Lower lobe of right lung (tissue), 2 donors: Measurements from ENCODE around the gene ZNF296. TPM values are rescaled to one million over a fixed set of nuclear protein-coding genes. Genes with fewer than 3 reads are reported as not detected.

Source experiments
- ATAC-seq, 2 donors: fragments of 200-7000 bp; cut with Tn5 transposase; one replicate each; pipeline ENCODE4 v1.9.1; 2020 to 2022; ENCODE audit warnings: mild to moderate bottlenecking in 2 of 2, moderate library complexity in 2 of 2
- DNase-seq: peaks from one replicate; pipeline ENCODE4 v3.0.0-alpha.2; 2020
- H3K27ac ChIP-seq: fragments of 200-600 bp; one replicate; pipeline ENCODE4 v1.8.0; 2022
- H3K27me3 ChIP-seq: fragments of 200-600 bp; one replicate; pipeline ENCODE4 v1.8.0; 2022; ENCODE audit warnings: low read depth
- H3K36me3 ChIP-seq: fragments of 200-600 bp; one replicate; pipeline ENCODE4 v1.8.0; 2022; ENCODE audit warnings: mild to moderate bottlenecking
- H3K4me1 ChIP-seq: fragments of 200-600 bp; one replicate; pipeline ENCODE4 v1.8.0; 2022
- H3K4me3 ChIP-seq: fragments of 200-600 bp; one replicate; pipeline ENCODE4 v1.8.0; 2022; ENCODE audit warnings: mild to moderate bottlenecking
- H3K9me3 ChIP-seq: fragments of 200-600 bp; one replicate; pipeline ENCODE4 v1.8.0; 2022
- intact Hi-C: fragments of 100-400 bp; cut with DNase I; formaldehyde crosslinking; loops from one replicate; pipeline ENCODE4 v1.11.0; 2022
- total RNA-seq: library from RNA; stranded (reverse); fragmentation: NEBNext Ultra II Directional; extraction: Animal tissue kit (Norgen Biotek cat#: 25700); gene quantifications from one replicate; pipeline ENCODE4 v1.2.1, GENCODE V29; 2021
- TF ChIP-seq, protein P1 (sequence below): fragments of 200-600 bp; IDR thresholded peaks from one replicate; pipeline ENCODE4 v1.8.0; 2022; ENCODE audit warnings: antibody characterized with exemption, mild to moderate bottlenecking
- donor health status: DM: no; HTN: yes; CAD: no; lungs with severe emphysema.

ZNF296 gene
- total RNA-seq, 1 donor from 2014 or later = 1.7 TPM

- Histone ChIP-seq H3K36me3 (no peaks in the 10 kb centered on the region), H3K4me3 (no peak overlapping the region), H3K4me1 (peaks cover 52% of the 10 kb centered on the region), H3K27ac (no peak overlapping the region), H3K9me3 (no peaks in the 10 kb centered on the region), H3K27me3 (no peaks in the 10 kb centered on the region)
- intact Hi-C loops = no loop called here
- TF ChIP-seq, protein P1, sequence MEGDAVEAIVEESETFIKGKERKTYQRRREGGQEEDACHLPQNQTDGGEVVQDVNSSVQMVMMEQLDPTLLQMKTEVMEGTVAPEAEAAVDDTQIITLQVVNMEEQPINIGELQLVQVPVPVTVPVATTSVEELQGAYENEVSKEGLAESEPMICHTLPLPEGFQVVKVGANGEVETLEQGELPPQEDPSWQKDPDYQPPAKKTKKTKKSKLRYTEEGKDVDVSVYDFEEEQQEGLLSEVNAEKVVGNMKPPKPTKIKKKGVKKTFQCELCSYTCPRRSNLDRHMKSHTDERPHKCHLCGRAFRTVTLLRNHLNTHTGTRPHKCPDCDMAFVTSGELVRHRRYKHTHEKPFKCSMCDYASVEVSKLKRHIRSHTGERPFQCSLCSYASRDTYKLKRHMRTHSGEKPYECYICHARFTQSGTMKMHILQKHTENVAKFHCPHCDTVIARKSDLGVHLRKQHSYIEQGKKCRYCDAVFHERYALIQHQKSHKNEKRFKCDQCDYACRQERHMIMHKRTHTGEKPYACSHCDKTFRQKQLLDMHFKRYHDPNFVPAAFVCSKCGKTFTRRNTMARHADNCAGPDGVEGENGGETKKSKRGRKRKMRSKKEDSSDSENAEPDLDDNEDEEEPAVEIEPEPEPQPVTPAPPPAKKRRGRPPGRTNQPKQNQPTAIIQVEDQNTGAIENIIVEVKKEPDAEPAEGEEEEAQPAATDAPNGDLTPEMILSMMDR = no peak
- DNase-seq = no peak
- no peak for ATAC-seq
These were observed 25.5 kb upstream of the ZNF296 start for GRCh38 chr19:45101806-45102205.

DNA sequence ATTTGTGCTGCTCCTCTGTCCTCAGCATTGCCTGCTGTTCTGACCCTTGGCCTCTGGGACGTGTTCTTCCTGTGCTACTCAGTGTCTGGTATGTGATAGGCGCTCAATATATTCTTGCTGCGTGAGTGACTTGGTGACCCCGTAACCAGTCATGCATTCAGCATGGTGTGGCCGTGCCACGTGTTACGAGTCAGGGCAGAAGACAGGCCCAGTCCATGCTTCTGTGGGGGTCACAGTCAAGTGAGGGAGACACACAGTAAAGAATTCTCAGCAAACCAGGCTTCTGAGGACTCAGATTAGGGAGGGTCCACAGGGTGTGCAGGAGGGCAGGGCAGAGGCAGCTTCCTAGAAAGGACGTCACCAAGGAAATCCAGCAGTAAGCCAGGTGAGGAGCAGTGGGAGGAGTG is 24.6 kb upstream of the ZNF296 start:
- ATAC-seq = no peak
- intact Hi-C loops = no loop called here
- TF ChIP-seq, protein P1 = no peak
- Histone ChIP-seq H3K27ac (no peak overlapping the region), H3K4me1 (peaks cover 62% of the 10 kb centered on the region), H3K27me3 (no peaks in the 10 kb centered on the region), H3K36me3 (no peaks in the 10 kb centered on the region), H3K4me3 (no peak overlapping the region), H3K9me3 (no peaks in the 10 kb centered on the region)
- no peak for DNase-seq

DNA sequence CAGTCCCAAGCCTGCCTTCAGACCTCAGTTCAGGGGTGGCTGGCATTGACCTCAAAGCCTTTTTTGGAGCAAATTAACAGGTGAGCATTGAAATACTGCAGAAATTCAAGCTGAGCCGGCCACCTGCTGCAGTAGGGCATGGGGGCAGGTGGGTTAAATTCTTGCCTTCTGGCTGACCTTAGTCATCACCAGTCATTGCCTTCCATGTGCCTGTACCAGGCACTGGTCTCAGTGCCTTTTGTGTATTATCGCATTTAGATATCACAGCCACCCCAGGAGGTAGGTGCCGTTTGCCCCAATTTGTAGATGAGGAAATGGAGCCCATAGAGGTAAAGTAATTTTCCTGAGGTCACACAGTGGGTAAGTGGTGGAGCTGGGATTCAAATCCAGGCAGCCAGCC is 23.9 kb upstream of the ZNF296 start:
- Histone ChIP-seq H3K4me3 (no peak overlapping the region), H3K9me3 (no peaks in the 10 kb centered on the region), H3K27ac (no peak overlapping the region), H3K4me1 (peaks cover 68% of the 10 kb centered on the region), H3K36me3 (no peaks in the 10 kb centered on the region), H3K27me3 (no peaks in the 10 kb centered on the region)
- no peak for ATAC-seq
- no peak for DNase-seq
- TF ChIP-seq, protein P1 = no peak
- intact Hi-C loops = no loop called here

GRCh38 chr19:45099467-45100191 is 23.4 kb upstream of the ZNF296 start:
- Histone ChIP-seq H3K4me3 (no peak overlapping the region), H3K9me3 (no peaks in the 10 kb centered on the region), H3K36me3 (no peaks in the 10 kb centered on the region), H3K4me1 (peaks cover 68% of the 10 kb centered on the region), H3K27ac (no peak overlapping the region), H3K27me3 (no peaks in the 10 kb centered on the region)
- ATAC-seq (no peak), DNase-seq (no peak)
- intact Hi-C loops = no loop called here
- TF ChIP-seq, protein P1 = no peak

- intact Hi-C loops = no loop called here
- H3K27ac ChIP-seq = no peak overlapping the region
- no peak for DNase-seq
- H3K4me1 ChIP-seq = peaks cover 68% of the 10 kb centered on the region
- TF ChIP-seq, protein P1 = no peak
- no peak overlapping the region for H3K4me3 ChIP-seq
- no peak for ATAC-seq
- no peaks in the 10 kb centered on the region for H3K27me3 ChIP-seq
- H3K36me3 ChIP-seq = no peaks in the 10 kb centered on the region
- no peaks in the 10 kb centered on the region for H3K9me3 ChIP-seq
These were observed 22.5 kb upstream of the ZNF296 start for GRCh38 chr19:45098521-45099466.
